GM12878 (cell line): ENCODE results near the gene EPDR1. TPM values are rescaled to one million over a fixed set of nuclear protein-coding genes. Genes with fewer than 3 reads are reported as not detected.
A peak's percentile ranks its signal among the peaks of the same experiment; 100 is the strongest.

Source experiments
- BACH1 ChIP-seq: fragments of 450-650 bp; IDR thresholded peaks from 2 replicates; pipeline ENCODE4 v1.6.1; 2017; ENCODE audit warnings: mild to moderate bottlenecking, borderline replicate concordance
- ESRRA ChIP-seq: IDR thresholded peaks from 2 replicates; pipeline ENCODE4 v1.6.1; 2012; ENCODE audit warnings: mild to moderate bottlenecking, low read length, improper control_type of control experiment
- GATAD2B ChIP-seq: fragments of 450-650 bp; conservative IDR thresholded peaks from 2 replicates; pipeline ENCODE4 v1.6.1; 2017; ENCODE audit warnings: low read depth, mild to moderate bottlenecking, moderate library complexity
- IKZF2 ChIP-seq, 2 experiments: fragments of 450-650 bp; IDR thresholded peaks; 2 replicates each; pipeline ENCODE4 v1.6.1; 2017; ENCODE audit warnings: mild to moderate bottlenecking in 2 of 2, moderate library complexity in 2 of 2
- KLF5 ChIP-seq: fragments of 450-650 bp; IDR thresholded peaks from 2 replicates; pipeline ENCODE4 v1.6.1; 2014; ENCODE audit warnings: mild to moderate bottlenecking; ENCODE audit not compliant: partially characterized antibody
- MTA2 ChIP-seq: fragments of 450-650 bp; IDR thresholded peaks from 2 replicates; pipeline ENCODE4 v1.6.1; 2016; ENCODE audit warnings: low read depth, mild to moderate bottlenecking, moderate library complexity
- NR2C2 ChIP-seq: IDR thresholded peaks from 2 replicates; pipeline ENCODE4 v1.6.1; 2011; ENCODE audit warnings: borderline replicate concordance, low read depth; ENCODE audit not compliant: control insufficient read depth, insufficient read length
- PML ChIP-seq: IDR thresholded peaks from 2 replicates; pipeline ENCODE4 v1.6.1; 2012; ENCODE audit warnings: low read length, inconsistent platforms
- POLR2A ChIP-seq: IDR thresholded peaks from 2 replicates; pipeline ENCODE4 v1.6.1; 2011; ENCODE audit warnings: low read depth, mild to moderate bottlenecking, low read length
- POLR2AphosphoS5 ChIP-seq: IDR thresholded peaks from 2 replicates; pipeline ENCODE4 v1.6.1; 2011; ENCODE audit warnings: mild to moderate bottlenecking, low read length, inconsistent platforms
- RB1 ChIP-seq: fragments of 450-650 bp; formaldehyde crosslinking; IDR thresholded peaks from 2 replicates; pipeline ENCODE4 v1.6.1; 2017; ENCODE audit warnings: mild to moderate bottlenecking, borderline replicate concordance
- RBBP5 ChIP-seq: fragments of 200-600 bp; sonication (generic); conservative IDR thresholded peaks from 2 replicates; pipeline ENCODE4 v1.6.1; 2016
- RCOR1 ChIP-seq: conservative IDR thresholded peaks from 2 replicates; pipeline ENCODE4 v1.6.1; 2012; ENCODE audit warnings: low read depth, low read length, improper control_type of control experiment
- RELA ChIP-seq: fragments of 450-650 bp; IDR thresholded peaks from 2 replicates; pipeline ENCODE4 v1.8.0; 2014; ENCODE audit warnings: borderline replicate concordance; ENCODE audit not compliant: partially characterized antibody
- SMAD5 ChIP-seq: IDR thresholded peaks from 2 replicates; pipeline ENCODE4 v1.6.1; 2016; ENCODE audit warnings: antibody characterized with exemption, low read depth
- SPI1 ChIP-seq: IDR thresholded peaks from 2 replicates; pipeline ENCODE4 v1.6.1; 2011; ENCODE audit warnings: low read depth, mild to moderate bottlenecking, low read length, moderate library complexity, borderline replicate concordance; ENCODE audit not compliant: insufficient read depth
- SUPT20H ChIP-seq: IDR thresholded peaks from 2 replicates; pipeline ENCODE4 v1.6.1; 2011; ENCODE audit warnings: low read depth, mild to moderate bottlenecking, low read length, moderate library complexity, borderline replicate concordance; ENCODE audit not compliant: control insufficient read depth
- TCF7 ChIP-seq: IDR thresholded peaks from 2 replicates; pipeline ENCODE4 v1.6.1; 2014; ENCODE audit warnings: antibody characterized with exemption, borderline replicate concordance
- ZNF622 ChIP-seq: fragments of 450-650 bp; IDR thresholded peaks from 2 replicates; pipeline ENCODE4 v1.6.1; 2017; ENCODE audit warnings: mild to moderate bottlenecking, inconsistent platforms
- polyA plus RNA-seq, 11 experiments: library from polyadenylated mRNA; depleted of rRNA in 4 of 11; unstranded in 6 of 11; stranded (reverse) in 5 of 11; fragments of >200 nt; fragmentation: Nextera tagmentation in 4 of 11; fragmentation: Illumina TruSeq in 1 of 11; extraction: Ambion mirVana in 4 of 11; extraction: Trizol in 1 of 11; gene quantifications; 1 replicate in 1 of 11; 2 replicates in 10 of 11; pipeline versions ENCODE4 v1.2.1 to v1.2.3, GENCODE V29; 2011 to 2016; ENCODE audit warnings: inconsistent platforms in 2 of 11, missing spikeins in 2 of 11, low read depth in 1 of 11
- total RNA-seq, 4 experiments: library from RNA; depleted of rRNA in 3 of 4; stranded (reverse); fragments of >200 nt in 3 of 4; fragmentation: Illumina TruSeq in 1 of 4; extraction: Trizol in 1 of 4; gene quantifications; 2 replicates each; pipeline versions ENCODE4 v1.2.1 to v1.2.3, GENCODE V29; 2013 to 2021
- TF ChIP-seq, protein P1 (sequence below): fragments of 450-650 bp; formaldehyde crosslinking; IDR thresholded peaks from 2 replicates; pipeline ENCODE4 v1.4.0; 2022; ENCODE audit warnings: mild to moderate bottlenecking, moderate library complexity
- TF ChIP-seq, protein P2 (sequence below): fragments of 450-650 bp; IDR thresholded peaks from 2 replicates; pipeline ENCODE4 v1.6.1; 2018; ENCODE audit warnings: mild to moderate bottlenecking, low read depth, moderate library complexity; ENCODE audit not compliant: partially characterized antibody
- TF ChIP-seq, protein P3 (sequence below): fragments of 450-650 bp; formaldehyde crosslinking; IDR thresholded peaks from 2 replicates; pipeline ENCODE4 v1.5.0; 2022; ENCODE audit warnings: mild to moderate bottlenecking, missing genetic modification characterization

The EPDR1 gene
- total and polyA plus RNA-seq, 10 of the 15 experiments (the other 5 are each of a cell fraction or from before 2014, with no cell fraction given), result 1.2 to 18.8 (median 4.7) TPM

DNA sequence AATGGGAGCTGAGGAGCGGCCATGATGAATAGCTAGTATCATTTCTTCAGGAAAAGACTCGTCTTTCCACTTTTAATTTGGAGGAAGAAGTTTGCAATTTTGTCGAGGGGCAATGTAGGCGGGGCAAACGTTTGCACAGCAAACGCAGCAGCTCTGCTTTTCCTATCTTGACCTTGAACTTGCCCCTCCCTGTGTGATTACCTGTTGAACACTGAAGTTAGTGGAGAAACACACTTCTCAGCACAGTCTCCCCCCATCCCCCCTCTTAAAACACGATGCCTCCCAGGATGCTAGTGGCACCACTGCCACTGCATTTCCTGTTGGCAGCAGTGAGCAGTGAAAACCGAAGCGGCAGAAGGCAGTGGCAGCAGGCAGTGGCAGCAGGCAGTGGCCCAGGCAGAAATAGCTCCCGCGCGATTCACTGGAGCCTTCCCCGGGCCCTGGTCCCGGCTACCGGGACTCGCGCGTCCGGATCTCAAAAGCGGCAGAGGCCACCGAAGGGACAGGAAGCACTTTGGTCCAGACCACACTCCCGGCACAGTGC lies at the start of gene EPDR1 (continued):
- TF ChIP-seq, protein P1, sequence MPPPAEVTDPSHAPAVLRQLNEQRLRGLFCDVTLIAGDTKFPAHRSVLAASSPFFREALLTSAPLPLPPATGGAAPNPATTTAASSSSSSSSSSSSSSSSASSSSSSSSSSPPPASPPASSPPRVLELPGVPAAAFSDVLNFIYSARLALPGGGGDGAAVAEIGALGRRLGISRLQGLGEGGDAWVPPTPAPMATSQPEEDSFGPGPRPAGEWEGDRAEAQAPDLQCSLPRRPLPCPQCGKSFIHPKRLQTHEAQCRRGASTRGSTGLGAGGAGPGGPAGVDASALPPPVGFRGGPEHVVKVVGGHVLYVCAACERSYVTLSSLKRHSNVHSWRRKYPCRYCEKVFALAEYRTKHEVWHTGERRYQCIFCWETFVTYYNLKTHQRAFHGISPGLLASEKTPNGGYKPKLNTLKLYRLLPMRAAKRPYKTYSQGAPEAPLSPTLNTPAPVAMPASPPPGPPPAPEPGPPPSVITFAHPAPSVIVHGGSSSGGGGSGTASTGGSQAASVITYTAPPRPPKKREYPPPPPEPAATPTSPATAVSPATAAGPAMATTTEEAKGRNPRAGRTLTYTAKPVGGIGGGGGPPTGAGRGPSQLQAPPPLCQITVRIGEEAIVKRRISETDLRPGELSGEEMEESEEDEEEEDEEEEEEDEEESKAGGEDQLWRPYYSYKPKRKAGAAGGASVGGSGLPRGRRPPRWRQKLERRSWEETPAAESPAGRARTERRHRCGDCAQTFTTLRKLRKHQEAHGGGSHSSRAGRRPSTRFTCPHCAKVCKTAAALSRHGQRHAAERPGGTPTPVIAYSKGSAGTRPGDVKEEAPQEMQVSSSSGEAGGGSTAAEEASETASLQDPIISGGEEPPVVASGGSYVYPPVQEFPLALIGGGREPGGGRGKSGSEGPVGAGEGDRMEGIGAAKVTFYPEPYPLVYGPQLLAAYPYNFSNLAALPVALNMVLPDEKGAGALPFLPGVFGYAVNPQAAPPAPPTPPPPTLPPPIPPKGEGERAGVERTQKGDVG (CRISPR knock-in tag), result no peak
- TF ChIP-seq BACH1, result no peak
- no peak for TF ChIP-seq RBBP5
- no peak for TF ChIP-seq RCOR1
- 0 out of 2 replicates have a peak, but pooled peaks have one; percentile 13 for TF ChIP-seq MTA2
- TF ChIP-seq, protein P2, sequence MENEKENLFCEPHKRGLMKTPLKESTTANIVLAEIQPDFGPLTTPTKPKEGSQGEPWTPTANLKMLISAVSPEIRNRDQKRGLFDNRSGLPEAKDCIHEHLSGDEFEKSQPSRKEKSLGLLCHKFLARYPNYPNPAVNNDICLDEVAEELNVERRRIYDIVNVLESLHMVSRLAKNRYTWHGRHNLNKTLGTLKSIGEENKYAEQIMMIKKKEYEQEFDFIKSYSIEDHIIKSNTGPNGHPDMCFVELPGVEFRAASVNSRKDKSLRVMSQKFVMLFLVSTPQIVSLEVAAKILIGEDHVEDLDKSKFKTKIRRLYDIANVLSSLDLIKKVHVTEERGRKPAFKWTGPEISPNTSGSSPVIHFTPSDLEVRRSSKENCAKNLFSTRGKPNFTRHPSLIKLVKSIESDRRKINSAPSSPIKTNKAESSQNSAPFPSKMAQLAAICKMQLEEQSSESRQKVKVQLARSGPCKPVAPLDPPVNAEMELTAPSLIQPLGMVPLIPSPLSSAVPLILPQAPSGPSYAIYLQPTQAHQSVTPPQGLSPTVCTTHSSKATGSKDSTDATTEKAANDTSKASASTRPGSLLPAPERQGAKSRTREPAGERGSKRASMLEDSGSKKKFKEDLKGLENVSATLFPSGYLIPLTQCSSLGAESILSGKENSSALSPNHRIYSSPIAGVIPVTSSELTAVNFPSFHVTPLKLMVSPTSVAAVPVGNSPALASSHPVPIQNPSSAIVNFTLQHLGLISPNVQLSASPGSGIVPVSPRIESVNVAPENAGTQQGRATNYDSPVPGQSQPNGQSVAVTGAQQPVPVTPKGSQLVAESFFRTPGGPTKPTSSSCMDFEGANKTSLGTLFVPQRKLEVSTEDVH, result no peak
- TF ChIP-seq SMAD5, result no peak
- TF ChIP-seq KLF5, result no peak
- no peak for TF ChIP-seq RELA
- no peak for TF ChIP-seq ESRRA
- TF ChIP-seq, protein P3, sequence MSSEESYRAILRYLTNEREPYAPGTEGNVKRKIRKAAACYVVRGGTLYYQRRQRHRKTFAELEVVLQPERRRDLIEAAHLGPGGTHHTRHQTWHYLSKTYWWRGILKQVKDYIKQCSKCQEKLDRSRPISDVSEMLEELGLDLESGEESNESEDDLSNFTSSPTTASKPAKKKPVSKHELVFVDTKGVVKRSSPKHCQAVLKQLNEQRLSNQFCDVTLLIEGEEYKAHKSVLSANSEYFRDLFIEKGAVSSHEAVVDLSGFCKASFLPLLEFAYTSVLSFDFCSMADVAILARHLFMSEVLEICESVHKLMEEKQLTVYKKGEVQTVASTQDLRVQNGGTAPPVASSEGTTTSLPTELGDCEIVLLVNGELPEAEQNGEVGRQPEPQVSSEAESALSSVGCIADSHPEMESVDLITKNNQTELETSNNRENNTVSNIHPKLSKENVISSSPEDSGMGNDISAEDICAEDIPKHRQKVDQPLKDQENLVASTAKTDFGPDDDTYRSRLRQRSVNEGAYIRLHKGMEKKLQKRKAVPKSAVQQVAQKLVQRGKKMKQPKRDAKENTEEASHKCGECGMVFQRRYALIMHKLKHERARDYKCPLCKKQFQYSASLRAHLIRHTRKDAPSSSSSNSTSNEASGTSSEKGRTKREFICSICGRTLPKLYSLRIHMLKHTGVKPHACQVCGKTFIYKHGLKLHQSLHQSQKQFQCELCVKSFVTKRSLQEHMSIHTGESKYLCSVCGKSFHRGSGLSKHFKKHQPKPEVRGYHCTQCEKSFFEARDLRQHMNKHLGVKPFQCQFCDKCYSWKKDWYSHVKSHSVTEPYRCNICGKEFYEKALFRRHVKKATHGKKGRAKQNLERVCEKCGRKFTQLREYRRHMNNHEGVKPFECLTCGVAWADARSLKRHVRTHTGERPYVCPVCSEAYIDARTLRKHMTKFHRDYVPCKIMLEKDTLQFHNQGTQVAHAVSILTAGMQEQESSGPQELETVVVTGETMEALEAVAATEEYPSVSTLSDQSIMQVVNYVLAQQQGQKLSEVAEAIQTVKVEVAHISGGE (CRISPR knock-in tag), result no peak
- no peak for TF ChIP-seq SUPT20H
- TF ChIP-seq PML, result no peak
- no peak for TF ChIP-seq NR2C2
- no peak for TF ChIP-seq ZNF622
- peak in 1 of 2 experiments; percentile 40; a peak in 2 of 4 replicates for TF ChIP-seq IKZF2 (IDR thresholded peaks at IDR 0.05)
- no peak for TF ChIP-seq RB1
- TF ChIP-seq GATAD2B, result no peak
- no peak for TF ChIP-seq SPI1
- TF ChIP-seq POLR2A, result peak; percentile 63
- no peak for TF ChIP-seq POLR2AphosphoS5
- TF ChIP-seq TCF7, result no peak
